GM12874 (cell line): Measurements from ENCODE around the gene INHBB.

Experiments
- TF ChIP-seq, protein P1 (sequence below): IDR thresholded peaks from 2 replicates; pipeline ENCODE4 v1.5.1; 2011; ENCODE audit warnings: low read depth, mild to moderate bottlenecking, control low read depth, low read length, moderate library complexity; ENCODE audit not compliant: insufficient read depth

Gene INHBB

DNA sequence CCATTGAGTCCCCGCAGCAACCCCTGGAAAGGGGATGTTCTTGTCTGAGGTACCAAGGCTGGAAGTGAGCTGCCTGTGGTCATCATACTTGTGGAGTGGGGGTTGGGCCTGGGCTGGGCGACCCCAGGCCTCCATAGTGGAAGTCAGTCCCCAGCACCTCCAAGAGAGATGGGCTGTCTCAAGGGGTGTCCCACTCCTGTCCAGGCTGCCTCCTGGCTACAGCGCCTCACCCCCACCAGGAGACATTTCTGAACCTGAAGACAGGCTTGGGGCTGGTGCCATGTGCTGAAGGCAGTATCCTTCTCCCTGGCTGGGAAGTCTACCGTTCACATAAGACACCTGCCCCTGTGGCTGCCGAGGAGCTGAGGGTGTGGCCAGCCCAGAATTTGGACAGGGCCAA lies 28.9 kb downstream of the INHBB start:
- TF ChIP-seq, protein P1, sequence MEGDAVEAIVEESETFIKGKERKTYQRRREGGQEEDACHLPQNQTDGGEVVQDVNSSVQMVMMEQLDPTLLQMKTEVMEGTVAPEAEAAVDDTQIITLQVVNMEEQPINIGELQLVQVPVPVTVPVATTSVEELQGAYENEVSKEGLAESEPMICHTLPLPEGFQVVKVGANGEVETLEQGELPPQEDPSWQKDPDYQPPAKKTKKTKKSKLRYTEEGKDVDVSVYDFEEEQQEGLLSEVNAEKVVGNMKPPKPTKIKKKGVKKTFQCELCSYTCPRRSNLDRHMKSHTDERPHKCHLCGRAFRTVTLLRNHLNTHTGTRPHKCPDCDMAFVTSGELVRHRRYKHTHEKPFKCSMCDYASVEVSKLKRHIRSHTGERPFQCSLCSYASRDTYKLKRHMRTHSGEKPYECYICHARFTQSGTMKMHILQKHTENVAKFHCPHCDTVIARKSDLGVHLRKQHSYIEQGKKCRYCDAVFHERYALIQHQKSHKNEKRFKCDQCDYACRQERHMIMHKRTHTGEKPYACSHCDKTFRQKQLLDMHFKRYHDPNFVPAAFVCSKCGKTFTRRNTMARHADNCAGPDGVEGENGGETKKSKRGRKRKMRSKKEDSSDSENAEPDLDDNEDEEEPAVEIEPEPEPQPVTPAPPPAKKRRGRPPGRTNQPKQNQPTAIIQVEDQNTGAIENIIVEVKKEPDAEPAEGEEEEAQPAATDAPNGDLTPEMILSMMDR = no peak

DNA sequence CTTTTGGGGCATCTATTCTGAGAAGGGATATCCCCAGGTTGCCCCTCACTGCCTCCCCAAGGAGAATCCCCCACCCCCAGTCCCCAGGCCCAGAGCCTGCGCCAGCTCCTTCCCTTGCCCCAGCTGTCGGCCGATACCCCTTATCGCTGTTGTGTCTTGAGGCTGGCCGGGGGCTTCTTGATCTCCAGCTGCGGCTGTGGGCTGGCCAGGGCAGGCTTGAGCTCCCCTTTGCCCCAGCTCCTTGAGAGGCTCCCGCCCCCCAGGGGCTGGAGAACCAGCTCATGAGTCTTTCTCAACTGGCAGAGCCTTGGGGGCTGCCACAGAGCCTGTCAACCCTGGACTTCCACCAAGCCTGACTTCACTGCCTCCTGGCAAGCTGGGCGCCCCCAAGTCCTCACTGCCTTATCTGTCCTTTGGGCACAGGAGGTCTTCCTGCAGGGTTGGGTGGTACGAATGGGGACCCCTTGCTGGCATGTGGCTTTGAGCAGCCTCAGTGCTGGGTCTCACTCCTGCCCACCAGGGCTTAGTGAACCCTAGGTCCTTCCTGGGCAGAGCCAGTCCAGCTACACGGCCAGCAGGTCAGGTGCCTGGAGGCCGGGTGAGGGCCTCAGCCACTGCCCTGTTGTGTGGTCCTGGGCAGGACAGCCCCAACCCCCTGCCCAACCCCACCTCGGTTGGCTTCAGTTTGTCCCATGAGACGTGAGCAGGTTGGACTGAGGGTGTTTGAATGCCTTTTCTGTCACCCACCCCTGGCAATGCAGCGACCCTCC lies 29.5 kb downstream of the INHBB start:
- TF ChIP-seq, protein P1 = no peak

DNA sequence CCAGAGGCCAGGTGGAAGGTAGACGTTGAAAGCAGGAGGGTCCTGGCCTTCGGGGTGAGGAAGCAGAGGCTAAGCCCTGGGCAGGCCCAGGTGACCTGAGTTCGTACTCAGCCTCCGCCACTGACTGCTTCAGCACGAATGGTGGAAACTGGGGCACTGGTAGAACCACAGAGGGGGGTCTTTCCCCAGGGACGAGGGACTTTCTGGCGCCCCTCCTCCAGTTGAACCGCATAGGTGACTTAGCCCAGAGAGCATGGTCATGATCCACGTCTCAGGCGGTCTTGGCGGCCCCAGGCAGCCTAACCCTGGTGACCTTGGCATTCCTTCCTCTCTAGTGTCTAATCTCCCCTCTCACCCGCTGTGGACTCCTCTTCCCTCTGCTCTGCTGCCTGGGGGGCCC lies 30.2 kb downstream of the INHBB start:
- TF ChIP-seq, protein P1 = no peak

DNA sequence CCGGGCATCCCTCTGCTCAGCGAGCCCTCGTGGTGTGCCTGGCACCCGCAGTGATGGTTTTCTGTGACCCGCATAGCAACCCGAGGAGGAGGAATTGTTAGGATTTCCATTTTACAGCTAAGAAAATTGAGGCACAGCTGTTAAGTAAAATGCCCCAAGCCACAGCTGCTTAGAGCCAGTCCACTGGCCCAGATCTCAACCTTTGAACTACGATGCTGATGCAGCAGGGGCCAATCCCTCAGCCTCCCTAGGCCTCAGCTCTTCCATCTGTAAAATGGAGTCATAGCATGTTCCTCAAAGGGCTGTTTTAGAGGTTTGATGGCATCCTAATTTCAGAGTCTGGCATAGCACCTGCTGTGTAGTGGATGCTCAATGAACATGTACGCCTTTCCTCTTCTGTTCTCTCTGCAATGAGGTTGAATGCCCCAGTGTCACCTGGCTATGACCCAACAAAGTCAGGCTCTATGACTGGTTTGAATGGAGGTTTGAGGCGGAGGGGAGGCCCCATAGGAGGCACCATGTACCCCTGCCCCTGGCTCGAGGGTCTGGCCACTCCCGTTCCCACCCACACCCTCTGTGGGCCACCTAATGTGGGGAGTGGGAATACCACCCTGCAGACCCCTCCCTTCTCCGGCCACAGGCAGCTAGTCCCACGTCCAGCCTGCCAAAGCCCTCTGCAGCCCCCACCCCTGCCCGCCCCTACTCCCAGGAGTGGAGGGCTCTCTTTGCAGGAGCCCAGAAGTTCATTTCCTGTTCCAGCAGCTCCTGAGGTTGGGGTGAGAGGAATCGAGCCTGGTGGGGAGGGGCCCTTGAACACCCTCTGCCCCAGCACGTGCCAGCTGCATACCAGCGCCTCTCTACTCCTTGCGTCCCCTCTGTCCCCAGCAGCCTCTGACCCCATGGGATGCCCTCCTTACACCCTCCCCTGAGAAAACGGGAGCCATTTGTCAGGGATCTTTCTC lies 31.0 kb downstream of the INHBB start:
- TF ChIP-seq, protein P1 = no peak

DNA sequence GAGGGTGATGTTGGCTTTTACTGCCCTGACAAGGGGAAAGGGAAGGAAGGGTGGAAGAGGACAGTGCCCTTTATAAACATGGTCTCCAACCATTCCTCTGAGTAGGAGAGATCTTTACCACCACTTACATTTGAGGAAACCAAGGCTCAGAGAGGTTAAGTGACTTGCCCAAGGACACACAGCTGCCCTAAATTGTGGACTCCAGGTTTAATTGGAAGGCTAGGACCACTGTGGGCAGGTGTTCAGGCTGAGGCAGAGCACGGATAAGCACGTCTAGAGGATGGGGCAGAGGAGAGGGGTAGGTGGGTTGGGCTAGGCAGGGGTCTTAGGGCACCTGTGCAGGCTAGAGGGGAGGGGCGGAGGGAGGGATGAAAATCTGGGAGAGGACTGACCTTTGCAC lies 32.7 kb downstream of the INHBB start:
- TF ChIP-seq, protein P1 = no peak

DNA sequence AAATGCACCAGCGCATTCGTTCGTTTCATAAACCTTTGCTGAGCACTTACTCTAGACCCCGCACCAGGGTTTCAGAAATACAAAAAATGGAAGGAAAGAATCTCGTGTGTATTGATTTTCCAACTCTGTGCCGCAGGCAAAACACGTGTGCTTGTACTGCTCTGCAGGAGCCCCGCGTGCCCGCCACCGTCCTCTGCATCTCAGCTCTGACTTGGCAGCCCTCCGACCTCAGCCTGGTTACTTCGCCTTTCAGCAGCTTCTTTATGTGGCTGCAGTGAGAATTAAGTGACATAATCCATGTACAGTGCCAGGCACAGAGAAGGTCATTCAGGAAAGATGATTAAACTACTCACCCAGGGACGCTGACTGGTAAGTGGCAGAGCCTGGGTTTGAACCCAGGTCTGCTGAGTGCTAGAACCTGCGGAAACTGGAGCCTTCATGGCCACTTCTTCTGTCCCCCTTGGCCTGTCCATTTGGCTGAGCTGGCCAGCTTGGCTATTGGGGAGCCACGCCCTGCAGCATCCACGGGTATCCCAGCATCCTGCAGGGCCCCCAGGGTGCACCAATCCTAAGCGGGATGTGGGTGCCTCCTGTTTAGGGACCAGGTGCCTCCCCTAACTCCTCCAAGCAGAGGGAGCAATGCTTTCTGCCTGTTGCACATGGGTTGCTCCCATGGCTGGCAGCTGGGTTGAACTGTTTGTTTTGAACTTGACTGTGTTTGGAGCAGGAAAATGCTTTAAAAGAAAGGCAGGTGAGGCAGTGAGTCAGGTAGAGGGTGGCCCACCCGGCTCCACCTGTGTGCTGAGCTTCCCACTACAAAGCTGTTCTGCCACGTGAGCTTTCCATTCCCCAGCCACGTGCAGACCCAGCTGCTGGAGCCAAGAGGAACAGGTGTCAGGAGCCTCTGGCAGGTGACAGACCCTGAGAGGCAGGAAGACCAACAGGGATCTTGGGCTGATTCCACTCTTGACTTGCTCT lies 34.3 kb downstream of the INHBB start:
- TF ChIP-seq, protein P1 = no peak
